Nephron progenitor cell (in vitro differentiated cells): ENCODE data around the gene AKAP12.
A peak's percentile ranks its signal among the peaks of the same experiment; 100 is the strongest.

Experiments used
- DNase-seq: peaks from one replicate; pipeline ENCODE4 v3.0.0; 2021
- H3K27ac Mint-ChIP-seq: 2 replicates; pipeline ENCODE4 v1.8.0; 2021; ENCODE audit warnings: mild to moderate bottlenecking, moderate library complexity, mixed read lengths
- H3K27me3 Mint-ChIP-seq: 2 replicates; pipeline ENCODE4 v1.8.0; 2021; ENCODE audit warnings: mild to moderate bottlenecking, low read depth, mixed read lengths; ENCODE audit not compliant: poor library complexity
- H3K36me3 Mint-ChIP-seq: 2 replicates; pipeline ENCODE4 v1.8.0; 2021; ENCODE audit warnings: low read depth, mixed read lengths
- H3K4me1 Mint-ChIP-seq: 2 replicates; pipeline ENCODE4 v1.8.0; 2021; ENCODE audit warnings: mixed read lengths
- H3K4me3 Mint-ChIP-seq: 2 replicates; pipeline ENCODE4 v1.8.0; 2021; ENCODE audit warnings: mild to moderate bottlenecking, moderate library complexity, mixed read lengths
- H3K9me3 Mint-ChIP-seq: 2 replicates; pipeline ENCODE4 v1.8.0; 2021; ENCODE audit warnings: mild to moderate bottlenecking, moderate library complexity, mixed read lengths
- CTCF ChIP-seq: fragments of 200-600 bp; sonication (generic); IDR thresholded peaks from 2 replicates; pipeline ENCODE4 v1.5.0; 2021; ENCODE audit warnings: antibody characterized with exemption

The AKAP12 gene

DNA sequence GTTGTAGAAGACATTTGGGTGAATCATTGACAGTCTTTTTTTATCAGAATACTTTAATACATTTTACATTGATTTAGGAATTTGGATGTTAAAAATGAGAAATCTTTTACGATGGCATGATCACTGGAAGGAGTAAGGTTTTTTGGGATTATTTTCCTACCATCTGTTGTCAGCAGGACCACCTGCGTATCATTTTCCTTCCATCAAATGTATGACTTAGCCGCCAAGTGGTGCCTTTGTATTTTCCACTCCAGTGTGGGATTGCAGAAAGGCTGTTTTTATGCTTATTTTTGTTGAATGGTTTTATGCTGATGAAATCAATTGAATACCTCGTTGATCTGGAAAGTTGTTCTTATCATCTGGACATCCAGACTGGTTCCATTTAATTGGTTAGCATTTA, 35.8 kb downstream of the AKAP12 start:
- H3K9me3 Mint-ChIP-seq: no peaks in the 10 kb centered on the region
- no peak for TF ChIP-seq CTCF
- H3K27me3 Mint-ChIP-seq: no peaks in the 10 kb centered on the region
- H3K36me3 Mint-ChIP-seq: peaks cover 22% of the 10 kb centered on the region
- no peak overlapping the region for H3K4me3 Mint-ChIP-seq
- peaks cover 31% of the 10 kb centered on the region for H3K4me1 Mint-ChIP-seq
- peak overlapping the region; percentile 42 for H3K27ac Mint-ChIP-seq
- DNase-seq: no peak

DNA sequence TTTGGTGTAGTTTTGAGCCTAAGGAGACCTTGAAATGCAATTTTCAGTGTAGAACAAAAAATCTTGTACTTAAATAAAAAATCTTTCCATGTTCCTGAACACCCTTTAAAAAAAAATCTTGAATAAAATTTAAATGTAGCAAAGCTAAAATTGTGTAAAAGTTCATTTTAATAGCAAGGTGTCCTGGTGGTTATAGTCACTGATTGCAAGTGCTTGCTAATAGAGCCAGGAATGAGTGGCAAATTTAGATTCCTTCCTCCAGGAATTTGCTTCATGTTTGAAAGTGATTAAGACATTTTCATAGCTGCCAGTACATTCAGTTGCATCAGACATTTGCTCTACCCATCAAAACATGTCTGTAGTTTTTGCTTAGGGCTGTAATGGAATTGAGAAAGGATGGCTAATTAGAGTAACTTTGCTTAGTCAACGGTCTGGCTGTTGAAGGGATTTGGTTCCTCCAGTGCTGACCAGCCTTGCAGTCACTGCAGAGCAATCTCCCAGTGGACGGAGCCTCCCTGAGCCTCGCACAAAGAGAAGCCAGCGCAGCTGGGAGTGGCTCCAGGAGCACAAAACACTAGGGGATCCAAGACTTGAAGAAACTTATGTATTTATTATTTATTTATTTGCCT, 36.5 kb downstream of the AKAP12 start:
- no peak for TF ChIP-seq CTCF
- Mint-ChIP-seq H3K27me3 (no peaks in the 10 kb centered on the region), H3K36me3 (peaks cover 15% of the 10 kb centered on the region), H3K27ac (peak overlapping the region; percentile 72), H3K4me3 (no peak overlapping the region), H3K4me1 (peaks cover 38% of the 10 kb centered on the region), H3K9me3 (no peaks in the 10 kb centered on the region)
- DNase-seq: peak; percentile 22

GRCh38 chr6:151279891-151280290, 40.1 kb downstream of the AKAP12 start:
- Mint-ChIP-seq H3K27ac (no peak overlapping the region), H3K9me3 (no peaks in the 10 kb centered on the region), H3K27me3 (no peaks in the 10 kb centered on the region), H3K4me1 (peaks cover 74% of the 10 kb centered on the region), H3K4me3 (no peak overlapping the region), H3K36me3 (peaks cover 18% of the 10 kb centered on the region)
- TF ChIP-seq CTCF: no peak
- no peak for DNase-seq

- no peak overlapping the region for H3K27ac Mint-ChIP-seq
- TF ChIP-seq CTCF: no peak
Measured at GRCh38 chr6:151280859-151281258, 41.1 kb downstream of the AKAP12 start.

GRCh38 chr6:151284012-151284411, 44.2 kb downstream of the AKAP12 start:
- H3K27ac Mint-ChIP-seq: no peak overlapping the region
- no peak for TF ChIP-seq CTCF
- peaks cover 41% of the 10 kb centered on the region for H3K36me3 Mint-ChIP-seq
- DNase-seq: no peak
- no peak overlapping the region for H3K4me3 Mint-ChIP-seq
- peaks cover 3% of the 10 kb centered on the region for H3K27me3 Mint-ChIP-seq
- peaks cover 51% of the 10 kb centered on the region for H3K4me1 Mint-ChIP-seq
- peaks cover 4% of the 10 kb centered on the region for H3K9me3 Mint-ChIP-seq

More at GRCh38 chr6:151280859-151281258, 41.1 kb downstream of the AKAP12 start:
- H3K27me3 Mint-ChIP-seq: no peaks in the 10 kb centered on the region
- peaks cover 25% of the 10 kb centered on the region for H3K36me3 Mint-ChIP-seq
- peaks cover 4% of the 10 kb centered on the region for H3K9me3 Mint-ChIP-seq
- no peak for DNase-seq
- H3K4me3 Mint-ChIP-seq: no peak overlapping the region
- H3K4me1 Mint-ChIP-seq: peaks cover 66% of the 10 kb centered on the region

DNA sequence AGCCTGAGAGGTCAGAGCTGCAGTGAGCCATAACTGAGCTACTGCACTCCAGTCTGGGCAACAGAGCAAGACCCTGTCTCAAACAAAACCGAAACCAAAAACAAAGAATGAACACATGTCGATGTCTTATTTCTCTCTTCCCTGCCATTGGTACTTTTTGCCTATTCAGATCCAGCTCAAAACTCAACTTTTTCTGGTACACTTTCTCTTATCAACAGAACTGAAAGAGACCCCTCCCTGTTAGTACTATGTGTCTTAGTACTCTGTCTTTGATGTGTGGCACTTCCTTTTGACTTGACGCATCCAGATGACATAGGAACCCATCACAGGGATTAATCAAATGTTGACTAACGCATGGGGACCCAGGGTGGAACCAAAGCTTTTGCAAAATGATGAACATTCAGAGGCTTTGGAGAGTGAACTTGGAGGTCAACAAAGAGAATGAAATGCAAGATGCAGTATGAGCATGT, 44.8 kb downstream of the AKAP12 start:
- Mint-ChIP-seq H3K9me3 (peaks cover 4% of the 10 kb centered on the region), H3K27ac (peak overlapping the region; percentile 20), H3K27me3 (peaks cover 3% of the 10 kb centered on the region), H3K4me1 (peaks cover 53% of the 10 kb centered on the region), H3K4me3 (no peak overlapping the region), H3K36me3 (peaks cover 37% of the 10 kb centered on the region)
- no peak for TF ChIP-seq CTCF
- DNase-seq: no peak
